HG03095 (cell line): ENCODE results near the gene PAK6.

Experiments
- ATAC-seq: cut with Tn5 transposase; IDR thresholded peaks from one replicate; pipeline ENCODE4 v1.9.1; 2021; ENCODE audit warnings: moderate library complexity; ENCODE audit not compliant: unreplicated experiment

The PAK6 gene

DNA sequence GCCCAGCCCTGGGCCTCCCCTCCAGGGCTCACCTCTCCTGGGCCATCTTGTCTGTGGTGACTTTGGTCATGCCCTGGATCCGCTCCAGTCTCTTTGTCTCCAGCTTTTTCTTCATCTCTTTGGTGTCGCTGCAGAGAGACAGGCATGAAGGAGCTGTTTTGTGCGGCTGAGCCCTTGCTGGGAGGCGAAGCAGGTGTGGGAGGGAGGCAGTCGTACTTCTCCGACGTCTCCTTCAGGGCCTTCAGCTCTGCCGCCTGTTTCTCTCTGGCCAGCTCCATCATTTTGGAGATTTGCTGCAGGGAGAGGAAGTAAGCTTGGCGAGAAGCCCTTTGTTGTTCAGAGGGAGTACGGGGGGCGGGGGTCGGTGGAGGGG lies 51.7 kb downstream of the PAK6 start:
- no peak for ATAC-seq

DNA sequence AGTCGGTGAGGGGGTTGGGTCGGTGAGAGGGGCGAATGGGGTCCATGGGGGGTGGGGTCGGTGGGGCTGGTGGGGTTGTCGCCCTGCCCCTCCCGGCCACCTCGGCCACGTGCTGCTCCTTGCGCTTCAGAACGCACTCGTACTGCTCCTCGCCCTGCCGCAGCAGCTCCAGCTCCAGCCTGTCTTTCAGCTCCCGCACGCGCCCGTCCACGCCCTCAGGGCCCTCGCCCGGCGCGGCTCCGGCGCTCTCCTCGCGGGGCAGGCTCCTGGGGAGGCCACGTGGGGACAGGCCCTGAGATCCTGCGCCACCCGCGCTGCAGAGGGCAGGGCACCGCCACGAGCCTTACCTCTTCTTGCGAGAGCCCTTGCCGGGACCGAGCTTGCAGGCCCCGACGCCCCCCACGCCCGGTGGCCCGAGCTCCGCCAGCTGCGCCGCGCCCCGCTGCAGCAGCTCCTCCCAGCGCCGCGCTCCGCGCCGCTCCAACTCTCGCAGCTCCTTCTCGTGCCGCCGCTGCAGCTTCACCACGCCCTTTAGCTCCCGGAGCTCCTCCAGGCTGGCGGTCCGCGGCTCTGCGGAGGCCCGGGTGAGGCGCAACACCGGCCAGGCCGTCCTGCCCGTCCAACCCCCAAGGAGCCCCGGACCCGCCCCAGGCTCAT lies 52.2 kb downstream of the PAK6 start:
- ATAC-seq: no peak

DNA sequence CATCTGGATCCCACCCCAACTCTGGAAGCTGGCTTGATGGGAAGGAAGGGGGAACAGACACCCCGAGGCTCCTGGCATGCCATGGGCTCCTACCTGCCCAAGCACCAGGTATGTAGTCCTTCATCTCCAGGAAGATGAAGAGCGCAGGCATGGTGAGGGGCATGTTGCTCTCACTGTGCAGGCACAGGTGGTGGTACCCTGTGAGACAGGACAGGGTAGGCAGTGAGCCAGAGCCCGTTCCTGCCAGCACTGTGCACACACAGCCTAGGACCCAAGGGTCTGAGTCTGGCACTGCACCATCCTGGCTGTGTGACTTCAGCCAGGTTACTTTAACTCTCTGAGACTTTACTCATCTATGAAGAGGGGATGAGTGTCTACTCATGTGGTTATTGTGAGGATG lies 53.4 kb downstream of the PAK6 start:
- ATAC-seq: no peak

DNA sequence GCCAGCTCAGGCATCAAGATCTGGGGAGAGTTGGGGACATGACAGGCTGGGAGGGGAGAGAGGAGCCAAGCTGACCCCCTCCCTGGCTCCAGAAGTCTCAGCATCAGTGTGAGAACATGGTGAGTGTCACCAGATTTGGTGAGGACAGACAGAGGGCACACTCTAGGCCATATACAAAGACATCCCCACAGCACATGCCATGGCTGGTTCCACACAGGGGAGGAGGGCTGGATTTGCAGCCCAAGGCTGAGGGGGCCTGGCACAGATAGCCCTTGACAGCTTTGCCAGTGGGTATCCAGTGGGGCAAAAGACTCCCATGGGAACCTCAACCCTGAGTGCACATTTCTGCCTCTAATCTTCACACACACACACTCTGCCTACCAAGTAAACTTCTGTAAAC lies 54.1 kb downstream of the PAK6 start:
- no peak for ATAC-seq

DNA sequence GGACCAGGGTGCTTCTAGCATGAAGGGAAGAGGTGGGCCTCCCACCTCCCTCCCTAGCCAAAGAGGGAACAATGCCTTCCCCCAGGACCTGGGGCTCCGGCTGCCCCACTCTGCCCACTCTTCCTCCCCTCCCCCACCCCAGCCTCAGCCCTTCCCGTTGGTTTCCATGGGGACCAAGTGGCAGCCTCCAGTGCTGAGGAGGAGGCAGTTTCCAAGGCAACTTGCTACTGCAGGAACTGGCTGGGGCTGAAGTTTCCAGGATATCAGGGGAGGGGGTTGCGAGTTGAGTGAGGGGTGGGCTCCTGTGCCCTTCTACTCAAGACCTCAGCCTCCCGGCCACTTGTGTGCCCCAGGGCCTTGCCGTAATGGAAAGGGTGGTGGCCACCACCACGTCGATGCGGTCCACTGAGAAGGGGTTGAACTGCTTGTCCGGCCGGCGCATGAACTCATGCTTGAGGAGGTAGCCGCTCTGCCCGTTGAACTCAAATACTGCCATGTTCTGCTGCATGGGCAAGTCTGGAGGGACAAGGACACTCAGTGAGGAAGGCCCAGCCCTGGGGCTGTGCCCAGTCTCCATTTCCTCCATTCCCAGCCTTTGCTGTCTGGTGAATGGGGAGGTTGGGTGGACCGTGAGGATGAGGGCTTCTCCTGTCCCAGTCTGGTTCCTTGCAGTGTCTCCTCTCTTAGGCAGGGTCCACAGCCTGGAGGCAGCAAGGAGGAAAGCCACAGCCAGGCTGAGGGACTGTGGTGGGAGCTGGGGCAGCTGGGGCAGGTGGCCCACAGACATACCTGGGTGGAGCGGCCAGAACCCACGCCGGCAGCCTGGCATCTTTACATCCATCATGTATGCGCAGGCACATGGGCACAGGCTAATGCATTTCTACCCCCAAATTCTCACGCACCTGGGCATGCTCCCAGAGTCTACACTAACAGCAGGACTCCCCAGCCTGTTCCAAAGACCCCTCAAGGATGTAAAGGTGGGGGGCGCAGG lies 55.3 kb downstream of the PAK6 start:
- no peak for ATAC-seq

DNA sequence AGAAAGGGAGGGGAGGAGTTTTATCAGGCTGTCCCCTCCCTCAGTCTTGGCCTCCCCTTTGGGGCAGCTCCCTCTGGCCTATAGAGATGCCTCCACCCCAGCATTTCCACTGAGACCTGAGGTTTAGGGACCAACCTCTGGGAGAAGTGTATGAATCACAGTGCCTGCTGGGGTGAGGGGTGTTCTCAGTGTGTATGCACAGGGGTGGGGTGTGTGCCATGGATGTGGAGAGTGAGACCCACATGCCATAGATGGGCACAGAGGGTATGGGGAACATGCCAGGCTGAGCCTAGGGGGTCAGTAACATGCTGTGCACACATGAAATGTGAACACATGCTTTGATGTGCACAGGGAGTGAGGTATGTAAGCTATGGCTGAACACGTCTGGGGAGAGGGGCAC lies 56.4 kb downstream of the PAK6 start:
- no peak for ATAC-seq

DNA sequence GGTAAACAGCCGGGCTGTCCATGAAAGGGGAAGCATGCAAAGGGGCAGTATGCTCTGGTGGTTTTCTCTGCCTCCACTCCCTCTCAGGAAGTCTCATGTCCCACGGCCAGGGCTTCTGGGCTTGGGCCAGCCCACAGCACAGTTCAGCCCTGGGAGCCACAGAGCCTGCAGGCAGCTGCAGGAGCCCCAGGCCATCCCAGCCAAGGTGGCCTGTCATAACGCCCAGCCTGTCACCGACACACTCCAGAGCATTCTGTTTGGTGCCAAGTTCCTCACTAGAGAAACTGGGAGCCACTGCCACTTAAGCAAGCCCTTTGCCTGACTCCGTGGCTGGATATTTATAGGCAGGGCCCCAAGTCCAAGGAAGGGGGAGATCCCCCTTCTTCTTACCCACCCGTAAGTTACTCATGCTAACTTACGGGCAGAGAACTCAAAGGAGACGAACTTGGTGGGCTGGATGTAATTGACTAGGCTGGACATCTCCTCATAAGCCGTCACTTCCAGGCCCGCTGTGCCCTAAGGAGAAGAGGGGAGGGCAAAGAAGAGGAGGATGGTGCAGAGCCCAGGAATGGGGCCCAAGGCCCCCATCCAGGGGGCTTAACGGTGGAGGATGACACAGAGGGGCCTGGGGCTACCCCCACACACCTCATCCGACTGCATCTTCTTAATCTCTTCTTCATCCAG lies 57.2 kb downstream of the PAK6 start:
- ATAC-seq: no peak

DNA sequence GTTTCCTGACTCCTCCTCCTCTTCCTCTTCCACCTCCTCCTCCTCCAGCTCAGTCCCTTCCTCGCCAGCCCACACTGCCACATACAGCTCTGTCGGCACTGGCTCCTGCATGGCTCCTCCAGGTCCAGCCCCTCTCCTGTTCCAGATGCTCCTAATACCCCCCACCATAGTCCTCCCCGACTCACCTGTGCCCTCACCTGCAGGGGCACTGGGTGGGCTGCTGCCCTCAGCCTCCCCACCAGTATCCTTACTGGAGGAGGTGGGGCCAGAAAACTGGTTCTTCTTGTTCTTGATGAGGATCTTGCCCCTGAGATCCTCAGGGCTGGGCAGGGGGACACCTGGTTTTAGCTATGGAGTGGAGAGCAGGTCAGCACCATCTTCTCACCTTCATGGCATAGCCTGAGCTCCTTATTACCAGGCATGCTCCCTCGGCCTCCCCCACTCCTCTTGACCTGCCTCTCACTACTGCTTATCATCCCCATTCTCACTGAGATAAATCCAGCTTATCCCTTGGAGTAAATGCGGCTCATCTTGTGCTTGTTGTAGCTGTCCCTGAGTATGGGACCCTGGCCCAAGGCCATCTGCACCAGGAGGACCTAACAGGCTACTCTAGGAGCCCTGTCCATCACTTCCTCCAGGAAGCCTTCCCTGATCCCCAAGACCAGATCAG lies 57.8 kb downstream of the PAK6 start:
- ATAC-seq: no peak

DNA sequence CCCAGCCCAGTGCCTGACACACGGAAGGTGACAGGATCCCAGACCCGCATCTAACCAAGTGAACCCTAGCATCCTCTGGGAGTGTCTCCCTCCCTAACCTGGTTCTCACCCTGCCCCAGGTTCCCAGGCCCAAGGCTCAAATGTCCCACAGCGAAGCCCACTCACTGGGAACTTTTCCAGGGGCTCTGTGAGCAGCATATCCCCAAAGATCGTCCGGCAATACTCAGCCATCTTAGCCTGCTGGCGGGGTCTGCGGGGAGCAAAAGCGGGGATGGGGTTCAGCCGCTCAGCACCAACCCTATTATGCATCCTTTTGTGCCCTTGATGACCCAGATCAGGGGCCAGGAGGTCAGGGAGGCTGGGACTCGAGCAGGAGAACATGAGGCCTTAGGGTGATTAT lies 58.5 kb downstream of the PAK6 start:
- no peak for ATAC-seq

DNA sequence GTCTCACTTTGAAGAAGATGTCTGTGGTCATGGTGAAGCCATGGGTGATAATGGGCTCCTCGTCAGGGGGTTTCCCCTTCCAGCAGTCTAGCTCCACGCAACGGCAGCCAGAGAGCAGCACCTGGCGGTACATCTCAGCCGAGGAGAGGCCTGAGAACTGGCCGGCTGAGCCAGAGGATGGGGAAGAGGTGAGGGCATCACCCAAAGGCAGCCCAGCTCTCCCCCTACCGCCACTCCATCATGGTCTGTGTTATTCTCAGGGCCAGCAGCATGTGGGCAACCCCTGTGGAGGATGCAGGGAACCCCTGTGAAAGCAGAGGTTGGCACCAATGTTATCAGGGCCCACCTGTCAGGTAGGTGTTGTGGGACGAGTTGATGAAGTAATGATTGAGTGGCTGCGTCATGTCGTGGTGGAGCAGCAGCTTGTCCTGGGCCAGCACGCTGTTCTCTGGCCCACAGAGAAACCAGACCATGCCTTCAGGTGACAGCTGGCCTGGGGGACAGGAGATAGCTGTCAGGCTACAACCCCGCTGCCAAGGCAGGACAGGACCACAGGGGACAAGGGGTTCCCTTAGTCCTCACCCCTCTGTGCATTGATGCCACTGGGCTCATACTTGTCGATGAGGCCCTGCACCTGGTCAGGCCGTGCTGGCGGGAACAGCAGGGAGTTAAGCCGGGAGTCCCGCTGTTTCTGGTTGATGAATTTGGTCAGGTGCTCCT lies 59.5 kb downstream of the PAK6 start:
- ATAC-seq: no peak

DNA sequence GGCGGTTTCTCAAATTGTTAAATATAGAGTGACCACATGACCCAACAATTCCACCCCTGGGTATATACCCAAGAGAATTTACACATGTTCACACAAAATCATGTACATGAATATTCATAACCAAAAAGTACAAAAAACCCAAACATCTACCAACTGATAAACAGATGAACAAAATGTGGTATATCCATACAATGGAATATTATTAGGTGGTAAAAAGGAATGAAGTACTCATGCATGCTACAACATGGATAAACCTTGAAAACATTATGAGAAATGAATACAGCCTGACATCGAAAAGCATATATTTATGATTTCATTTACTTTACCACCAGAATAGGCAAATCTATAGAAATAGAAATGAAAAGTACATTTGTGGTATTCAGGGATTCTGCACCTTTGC lies 61.5 kb downstream of the PAK6 start:
- ATAC-seq: no peak

DNA sequence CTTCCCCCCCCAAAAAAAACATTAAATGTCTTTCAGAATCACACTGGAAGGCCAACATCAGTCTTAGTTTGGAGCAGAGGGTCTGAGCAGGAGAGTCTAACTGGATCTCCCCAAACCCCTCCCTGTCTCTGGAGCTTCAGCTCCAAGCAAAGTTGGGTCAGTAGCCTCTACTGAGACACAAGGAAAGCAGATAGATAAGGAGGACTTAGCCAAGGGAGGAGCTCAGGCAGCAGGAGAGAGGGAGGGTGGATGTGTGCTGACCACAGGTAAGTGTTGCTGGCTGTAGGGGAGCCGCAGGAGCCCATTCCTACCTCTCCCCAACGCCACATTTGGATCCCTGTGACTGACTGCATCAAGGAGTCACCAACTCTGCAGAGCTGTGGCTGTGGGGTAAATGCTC lies 61.9 kb downstream of the PAK6 start:
- no peak for ATAC-seq

DNA sequence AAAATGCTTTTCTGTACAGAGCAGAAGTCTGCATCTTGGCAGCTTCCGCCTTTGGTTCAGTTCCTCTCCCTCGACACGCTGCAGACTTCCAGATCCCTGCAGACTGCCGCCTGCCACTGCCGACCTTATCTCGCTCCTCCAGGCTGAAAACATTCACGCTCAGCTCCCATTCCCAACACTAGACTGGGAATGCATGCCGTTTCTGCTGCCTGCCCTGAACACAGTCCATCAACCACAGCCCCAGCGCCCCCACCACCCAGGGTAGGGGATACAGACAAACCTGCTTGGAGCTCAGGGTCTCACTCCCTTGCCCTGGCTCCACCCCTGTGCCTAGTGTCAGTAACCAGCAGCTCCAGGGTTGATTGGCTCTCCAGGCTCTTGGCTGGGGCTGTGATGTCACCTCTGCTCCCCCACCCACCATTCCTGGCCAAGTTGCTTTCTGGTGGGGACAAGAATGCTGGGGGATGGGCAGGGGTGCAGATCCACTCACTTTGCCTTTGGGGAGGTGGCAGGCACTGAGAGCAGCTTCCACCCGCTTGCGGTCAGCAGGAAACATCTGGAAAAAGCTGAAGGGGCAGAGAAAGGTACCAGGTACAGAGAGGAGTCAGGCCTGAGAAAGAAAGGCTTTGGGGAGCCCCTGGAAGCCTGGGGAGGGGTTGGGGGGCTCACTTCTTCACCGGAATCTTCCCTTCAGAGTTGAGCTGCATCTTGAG lies 62.8 kb downstream of the PAK6 start:
- ATAC-seq: no peak

DNA sequence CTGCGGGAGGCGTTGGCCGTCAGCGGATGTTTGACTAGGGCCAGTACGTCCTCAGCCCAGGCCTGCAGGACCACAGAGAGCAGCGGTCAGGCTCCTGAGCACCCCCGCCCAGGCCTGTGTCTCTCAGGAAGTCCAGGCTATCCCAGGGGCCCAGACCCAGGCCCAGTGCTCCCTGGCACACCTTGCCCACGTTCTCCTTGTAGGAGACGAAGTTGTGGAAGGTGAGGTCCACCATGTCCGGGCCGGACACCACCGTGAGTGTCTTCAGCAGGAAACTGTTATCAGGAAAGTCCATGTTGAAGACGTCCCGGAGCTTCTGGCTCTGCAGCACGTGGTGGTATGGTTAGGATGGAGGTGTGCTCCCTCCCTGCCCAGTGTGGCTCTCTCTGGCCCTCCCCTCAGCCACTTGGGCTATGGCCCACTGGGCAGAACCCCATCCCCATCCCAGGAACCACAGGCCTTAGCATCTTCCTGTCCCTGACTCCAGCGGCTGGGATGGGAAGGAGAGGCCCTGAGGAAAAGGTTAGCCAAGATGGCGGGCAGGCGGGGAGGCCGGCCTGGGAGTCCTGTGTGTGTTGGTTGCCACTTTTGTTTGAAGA lies 63.5 kb downstream of the PAK6 start:
- ATAC-seq: no peak

DNA sequence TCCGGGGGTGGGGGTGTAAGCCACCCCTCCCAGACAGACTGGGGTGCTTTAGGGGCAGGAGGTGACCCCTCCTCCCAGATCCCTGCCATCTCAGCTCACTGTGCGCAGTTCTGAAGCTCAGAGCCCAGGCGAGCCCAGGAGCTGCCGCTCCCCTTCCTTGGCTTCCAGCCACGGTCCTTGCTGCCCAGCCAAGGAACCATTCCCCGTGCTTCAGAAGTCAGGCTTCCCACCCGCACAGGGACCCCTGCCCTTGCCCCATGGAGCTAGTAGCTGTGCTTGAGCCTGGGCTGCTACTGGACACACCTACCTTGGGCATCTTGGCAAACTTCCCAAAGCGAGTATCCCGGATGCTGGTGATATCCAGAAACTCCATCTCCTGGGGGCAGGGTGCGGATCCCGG lies 64.1 kb downstream of the PAK6 start:
- ATAC-seq: no peak

DNA sequence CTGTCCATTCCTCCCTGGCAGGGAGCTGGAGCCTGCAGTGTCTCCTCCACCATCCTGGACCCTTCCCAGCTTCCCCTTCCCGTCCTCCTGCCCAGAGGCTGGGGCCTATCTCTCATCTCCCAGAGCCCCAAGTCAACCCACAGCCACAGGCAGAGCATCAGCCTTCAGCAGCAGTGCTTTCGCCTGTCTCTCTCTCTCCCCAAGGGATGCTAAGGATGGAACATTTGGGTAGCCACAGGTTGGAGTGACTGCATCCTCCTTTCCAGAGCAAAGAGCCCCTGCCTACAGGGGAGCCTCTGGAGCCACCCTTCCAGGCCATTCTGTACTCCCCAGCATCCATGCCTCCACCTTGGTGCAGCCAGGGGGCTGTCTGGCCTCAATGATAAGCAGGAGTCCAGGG lies 64.7 kb downstream of the PAK6 start:
- no peak for ATAC-seq

DNA sequence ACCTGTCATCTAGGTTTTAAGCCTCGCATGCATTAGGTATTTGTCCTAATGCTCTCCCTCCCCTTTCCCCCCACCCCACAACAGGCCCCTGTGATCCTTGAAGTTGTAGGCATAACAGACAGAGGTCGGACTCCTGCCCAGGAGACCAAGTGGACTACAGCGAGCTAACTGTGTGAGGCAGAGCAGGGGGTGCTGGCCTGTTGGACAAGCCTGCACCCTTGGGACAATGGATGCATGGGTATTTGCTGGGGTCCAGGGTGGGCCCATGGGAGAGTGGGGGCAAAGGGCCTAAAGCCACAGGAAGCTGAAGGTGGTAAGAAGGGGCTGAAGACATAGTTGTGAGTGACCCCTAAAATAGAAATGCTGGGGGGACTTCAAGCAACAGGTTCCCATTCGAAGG lies 66.4 kb downstream of the PAK6 start:
- ATAC-seq: no peak

DNA sequence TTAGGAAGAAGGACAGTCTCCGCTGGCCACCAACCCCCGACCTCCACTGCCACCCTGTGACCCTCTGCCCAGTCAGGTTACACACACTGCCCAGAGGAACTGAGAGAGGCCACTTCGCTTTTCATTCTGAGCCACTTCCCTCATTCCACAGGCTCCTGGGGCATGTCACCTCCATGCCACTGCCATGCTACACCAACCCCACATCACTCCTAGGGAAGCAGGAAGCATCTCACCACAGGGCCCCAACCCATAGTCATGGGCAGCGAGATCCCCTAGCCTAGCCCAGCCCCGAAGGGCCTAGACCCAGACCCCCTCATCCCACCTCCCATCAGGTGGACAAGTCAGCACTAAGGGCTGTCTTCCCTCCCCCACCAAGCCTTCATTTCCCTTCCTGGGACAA lies 67.5 kb downstream of the PAK6 start:
- no peak for ATAC-seq

DNA sequence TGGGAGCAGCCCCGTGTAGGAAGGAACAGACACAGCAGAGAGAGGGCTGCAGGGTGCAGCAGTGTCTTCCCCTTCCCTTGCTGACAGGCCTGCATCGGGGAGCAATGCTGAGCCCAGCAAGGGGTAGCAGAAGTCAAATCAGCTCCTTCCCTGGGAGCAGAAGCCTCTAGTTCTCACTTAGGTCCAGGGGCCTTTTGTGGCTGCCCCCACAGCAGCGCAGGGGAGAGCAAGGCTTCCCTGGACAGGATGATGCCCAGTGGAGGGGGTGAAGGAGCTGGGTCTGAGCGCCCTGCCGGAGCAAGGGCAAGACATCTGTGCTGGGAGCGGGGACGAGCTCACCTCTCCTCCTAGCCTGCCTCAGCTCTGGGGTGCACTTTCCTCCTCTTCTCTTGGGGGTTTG lies 68.0 kb downstream of the PAK6 start:
- no peak for ATAC-seq
